IPS DF 19.7 (cell line): ENCODE measurements around the gene E2F1.

ENCODE experiments used
- DNase-seq: peaks from one replicate; pipeline ENCODE4 v3.0.0-alpha.2; 2013; ENCODE audit warnings: low read depth, low spot score

The E2F1 gene

GRCh38 chr20:33672426-33673113, 13.6 kb downstream of the E2F1 start:
- DNase-seq, result no peak

GRCh38 chr20:33671573-33672288, 14.5 kb downstream of the E2F1 start:
- DNase-seq, result no peak

GRCh38 chr20:33670715-33671499, 15.3 kb downstream of the E2F1 start:
- no peak for DNase-seq

GRCh38 chr20:33669873-33670640, 16.1 kb downstream of the E2F1 start:
- no peak for DNase-seq

GRCh38 chr20:33669224-33669623, 17.0 kb downstream of the E2F1 start:
- DNase-seq, result no peak

- DNase-seq, result no peak
These were observed 17.6 kb downstream of the E2F1 start for GRCh38 chr20:33668466-33669155.

GRCh38 chr20:33667676-33668465, 18.3 kb downstream of the E2F1 start:
- DNase-seq, result no peak

- no peak for DNase-seq
These were observed 18.9 kb downstream of the E2F1 start for GRCh38 chr20:33667245-33667675.

- peak; percentile 81 for DNase-seq
These were observed 19.6 kb downstream of the E2F1 start, which contains the start of gene ACTL10 for GRCh38 chr20:33666293-33667244. Gene ACTL10, plus strand, starts transcription at chr20:33666943. Its CDS starts 555 bp downstream, at chr20:33667498.

GRCh38 chr20:33664762-33665144, 21.4 kb downstream of the E2F1 start:
- no peak for DNase-seq

GRCh38 chr20:33664085-33664761, 22.0 kb downstream of the E2F1 start:
- no peak for DNase-seq

- no peak for DNase-seq
These were observed 22.8 kb downstream of the E2F1 start for GRCh38 chr20:33663161-33664084.

GRCh38 chr20:33662172-33662571, 24.0 kb downstream of the E2F1 start, which contains the start of gene C20orf144:
Gene C20orf144, plus strand, starts transcription at chr20:33662327. Its CDS starts 19 bp downstream, at chr20:33662346.
- DNase-seq, result no peak

- no peak for DNase-seq
These were observed 25.5 kb downstream of the E2F1 start for GRCh38 chr20:33660685-33661058.

GRCh38 chr20:33660035-33660684, 26.0 kb downstream of the E2F1 start:
- no peak for DNase-seq

GRCh38 chr20:33659341-33660034, 26.7 kb downstream of the E2F1 start:
- DNase-seq, result no peak
